ENCODE results near the gene FCHSD1.

The FCHSD1 gene

GRCh38 chr5:141681695-141682641, 30.8 kb upstream of the FCHSD1 start, which contains the start of gene ARAP3:
Gene ARAP3, minus strand, starts transcription at chr5:141682230. Its CDS starts 1,744 bp downstream, at chr5:141680486.
- H3K9ac ChIP-seq (ENCODE audit: low read depth, low read length) = peak within 1 kb of the TSS; percentile 78

GRCh38 chr5:141681295-141681694, 30.1 kb upstream of the FCHSD1 start:
- peaks cover 31% of the 10 kb centered on the region for H3K4me1 ChIP-seq (ENCODE audit: insufficient read depth, low read length)
- H3K9ac ChIP-seq (ENCODE audit: low read depth, low read length) = peak overlapping the region; percentile 78

More at GRCh38 chr5:141681695-141682641, 30.8 kb upstream of the FCHSD1 start, which contains the start of gene ARAP3:
- Histone ChIP-seq H3K36me3 (ENCODE audit: insufficient read depth, low read length) (peaks cover 3% of the 10 kb centered on the region; the same call in 1 of the 2 replicates), H3K4me1 (ENCODE audit: insufficient read depth, low read length) (peaks cover 34% of the 10 kb centered on the region), H3K9me3 (ENCODE audit: control insufficient read depth, insufficient read depth, low read length) (no peaks in the 10 kb centered on the region)

DNA sequence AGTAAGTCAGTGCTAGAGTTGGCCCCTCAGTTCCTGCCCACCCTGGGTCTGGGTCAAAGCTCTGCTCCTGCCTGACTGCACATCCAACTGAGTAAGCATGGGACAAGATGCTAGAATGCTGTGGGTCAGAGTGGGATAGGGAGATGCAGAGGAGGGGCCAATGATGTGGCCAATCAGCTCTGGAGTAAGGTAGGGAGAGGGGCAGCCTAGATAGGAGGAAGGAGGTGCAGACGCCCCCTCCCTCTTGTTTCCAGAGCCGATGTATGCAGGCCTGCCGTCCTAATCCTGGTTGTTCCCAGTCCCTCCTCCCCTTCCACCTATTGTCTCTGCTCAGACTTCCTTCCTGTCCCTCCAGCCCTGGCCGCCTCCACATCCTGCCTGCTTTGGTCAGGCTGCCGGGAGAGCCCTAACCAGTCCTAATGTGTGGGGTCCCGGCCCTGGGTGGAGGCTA, 29.6 kb upstream of the FCHSD1 start:
- Histone ChIP-seq H3K9ac (ENCODE audit: low read depth, low read length) (peak overlapping the region; percentile 78), H3K4me1 (ENCODE audit: insufficient read depth, low read length) (peaks cover 32% of the 10 kb centered on the region), H3K9me3 (ENCODE audit: control insufficient read depth, insufficient read depth, low read length) (no peaks in the 10 kb centered on the region), H3K36me3 (ENCODE audit: insufficient read depth, low read length) (peaks cover 3% of the 10 kb centered on the region)

More at GRCh38 chr5:141681295-141681694, 30.1 kb upstream of the FCHSD1 start:
- peaks cover 3% of the 10 kb centered on the region; the same call in 1 of the 2 replicates for H3K36me3 ChIP-seq (ENCODE audit: insufficient read depth, low read length)
- H3K9me3 ChIP-seq (ENCODE audit: control insufficient read depth, insufficient read depth, low read length) = no peaks in the 10 kb centered on the region

GRCh38 chr5:141680178-141680577, 29.0 kb upstream of the FCHSD1 start:
- peaks cover 3% of the 10 kb centered on the region for H3K36me3 ChIP-seq (ENCODE audit: insufficient read depth, low read length)
- peaks cover 31% of the 10 kb centered on the region for H3K4me1 ChIP-seq (ENCODE audit: insufficient read depth, low read length)
- H3K9me3 ChIP-seq (ENCODE audit: control insufficient read depth, insufficient read depth, low read length) = no peaks in the 10 kb centered on the region
- H3K9ac ChIP-seq (ENCODE audit: low read depth, low read length) = no peak overlapping the region

GRCh38 chr5:141677415-141677814, 26.2 kb upstream of the FCHSD1 start:
- no peak overlapping the region for H3K9ac ChIP-seq (ENCODE audit: low read depth, low read length)
- peaks cover 3% of the 10 kb centered on the region for H3K36me3 ChIP-seq (ENCODE audit: insufficient read depth, low read length)
- H3K4me1 ChIP-seq (ENCODE audit: insufficient read depth, low read length) = peaks cover 40% of the 10 kb centered on the region
- no peaks in the 10 kb centered on the region for H3K9me3 ChIP-seq (ENCODE audit: control insufficient read depth, insufficient read depth, low read length)

- Histone ChIP-seq H3K36me3 (ENCODE audit: insufficient read depth, low read length) (peaks cover 3% of the 10 kb centered on the region), H3K4me1 (ENCODE audit: insufficient read depth, low read length) (peaks cover 33% of the 10 kb centered on the region), H3K9me3 (ENCODE audit: control insufficient read depth, insufficient read depth, low read length) (no peaks in the 10 kb centered on the region), H3K9ac (ENCODE audit: low read depth, low read length) (no peak overlapping the region)
Observed at GRCh38 chr5:141675672-141676071, 24.5 kb upstream of the FCHSD1 start.

DNA sequence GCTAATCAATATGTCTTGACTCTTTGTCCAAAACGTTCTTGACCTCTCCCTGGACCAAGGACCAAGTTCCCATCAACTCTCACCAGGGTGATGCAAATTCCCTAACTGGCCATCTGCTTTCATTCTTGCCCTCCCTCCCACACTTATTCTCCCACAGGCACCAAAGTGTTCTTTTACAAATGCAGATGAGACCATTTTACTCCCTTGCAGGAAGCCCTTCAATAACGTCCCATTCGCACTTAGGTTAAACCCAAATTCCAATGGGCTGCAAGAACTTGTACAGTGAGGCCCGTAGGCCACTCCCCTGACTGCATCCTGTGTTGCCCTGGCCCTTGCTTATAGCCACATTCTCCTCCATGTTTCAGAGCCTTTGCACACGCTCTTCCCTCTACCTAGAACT, 23.5 kb upstream of the FCHSD1 start:
- H3K36me3 ChIP-seq (ENCODE audit: insufficient read depth, low read length) = peaks cover 3% of the 10 kb centered on the region
- H3K9ac ChIP-seq (ENCODE audit: low read depth, low read length) = no peak overlapping the region
- H3K4me1 ChIP-seq (ENCODE audit: insufficient read depth, low read length) = peaks cover 26% of the 10 kb centered on the region
- H3K9me3 ChIP-seq (ENCODE audit: control insufficient read depth, insufficient read depth, low read length) = no peaks in the 10 kb centered on the region

DNA sequence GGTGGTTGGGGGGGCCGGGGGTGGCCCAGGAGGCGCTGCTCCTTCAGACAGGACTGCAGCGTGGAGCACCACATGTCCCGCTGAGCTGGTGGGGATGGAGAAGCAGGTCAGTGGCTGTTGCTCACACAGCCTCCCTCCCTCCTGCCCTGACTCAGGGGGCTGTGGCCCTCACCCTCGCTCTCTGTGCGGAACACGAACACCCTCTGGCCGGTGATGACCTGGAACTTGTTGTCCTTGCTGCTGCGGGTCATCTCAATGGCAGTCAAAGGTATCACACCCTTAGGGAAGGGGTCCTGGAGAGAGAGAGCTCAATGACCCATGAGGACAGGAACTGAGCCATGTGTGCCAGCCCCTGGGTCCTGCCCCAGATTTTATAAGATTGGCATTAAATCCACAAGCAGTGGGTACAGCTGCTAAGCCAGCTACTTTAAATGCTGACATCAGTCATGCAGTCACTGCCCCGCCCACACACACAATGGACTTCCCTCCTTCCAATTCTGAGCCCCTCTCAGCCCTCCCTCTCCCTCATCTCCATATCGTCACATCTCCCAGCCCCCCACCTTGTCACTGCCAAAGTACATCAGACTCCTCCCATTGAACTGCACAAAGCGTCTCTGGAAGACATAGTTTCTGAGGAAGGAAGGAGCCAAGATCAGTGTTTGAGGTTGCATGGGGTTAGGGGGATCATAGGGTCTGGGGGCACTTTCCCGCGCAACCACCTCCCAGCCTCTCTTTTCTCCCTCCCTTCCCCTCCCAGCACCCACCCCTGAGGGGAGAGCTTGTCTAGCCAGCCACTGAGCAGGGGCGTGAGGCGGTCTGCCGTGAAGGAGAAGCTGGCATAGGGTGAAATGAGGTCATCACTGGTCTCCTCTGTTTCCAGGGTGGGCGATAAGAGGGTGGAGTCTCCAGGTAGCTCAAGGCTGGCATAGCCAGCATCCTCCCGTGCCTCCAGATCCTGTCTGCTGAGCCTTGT, 21.9 kb upstream of the FCHSD1 start:
- H3K9me3 ChIP-seq (ENCODE audit: control insufficient read depth, insufficient read depth, low read length) = no peaks in the 10 kb centered on the region
- peaks cover 26% of the 10 kb centered on the region for H3K4me1 ChIP-seq (ENCODE audit: insufficient read depth, low read length)
- no peak overlapping the region for H3K9ac ChIP-seq (ENCODE audit: low read depth, low read length)
- peaks cover 3% of the 10 kb centered on the region; the same call in 1 of the 2 replicates for H3K36me3 ChIP-seq (ENCODE audit: insufficient read depth, low read length)

GRCh38 chr5:141672071-141672840, 21.0 kb upstream of the FCHSD1 start:
- H3K9ac ChIP-seq (ENCODE audit: low read depth, low read length) = no peak overlapping the region
- peaks cover 3% of the 10 kb centered on the region; the same call in 1 of the 2 replicates for H3K36me3 ChIP-seq (ENCODE audit: insufficient read depth, low read length)
- no peaks in the 10 kb centered on the region for H3K9me3 ChIP-seq (ENCODE audit: control insufficient read depth, insufficient read depth, low read length)
- peaks cover 26% of the 10 kb centered on the region for H3K4me1 ChIP-seq (ENCODE audit: insufficient read depth, low read length)

DNA sequence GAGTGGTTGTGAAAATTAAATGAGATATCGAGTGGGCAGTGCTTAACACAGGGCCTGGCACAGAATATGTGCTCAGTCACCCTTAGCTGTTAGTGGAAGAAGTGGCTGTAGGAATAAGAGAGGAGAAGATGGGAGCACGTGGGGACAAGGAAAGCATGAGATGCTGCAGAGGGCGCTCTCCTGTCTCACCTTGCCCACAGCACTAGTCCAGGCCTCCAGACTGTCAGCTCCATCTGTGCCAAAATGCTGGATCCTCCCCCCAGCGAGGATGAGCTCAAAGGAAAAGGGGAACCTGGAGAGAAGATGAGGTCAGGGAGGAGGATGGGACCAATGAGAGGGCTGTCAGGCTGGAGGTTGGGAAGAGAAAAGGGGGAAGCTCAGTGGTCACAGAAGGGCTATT, 18.3 kb upstream of the FCHSD1 start:
- Histone ChIP-seq H3K9me3 (ENCODE audit: control insufficient read depth, insufficient read depth, low read length) (no peaks in the 10 kb centered on the region), H3K9ac (ENCODE audit: low read depth, low read length) (no peak overlapping the region), H3K4me1 (ENCODE audit: insufficient read depth, low read length) (peaks cover 18% of the 10 kb centered on the region; the same call in 1 of the 2 replicates), H3K36me3 (ENCODE audit: insufficient read depth, low read length) (0 out of 2 replicates have a peak, but pooled peaks cover 3% of the 10 kb centered on the region)

DNA sequence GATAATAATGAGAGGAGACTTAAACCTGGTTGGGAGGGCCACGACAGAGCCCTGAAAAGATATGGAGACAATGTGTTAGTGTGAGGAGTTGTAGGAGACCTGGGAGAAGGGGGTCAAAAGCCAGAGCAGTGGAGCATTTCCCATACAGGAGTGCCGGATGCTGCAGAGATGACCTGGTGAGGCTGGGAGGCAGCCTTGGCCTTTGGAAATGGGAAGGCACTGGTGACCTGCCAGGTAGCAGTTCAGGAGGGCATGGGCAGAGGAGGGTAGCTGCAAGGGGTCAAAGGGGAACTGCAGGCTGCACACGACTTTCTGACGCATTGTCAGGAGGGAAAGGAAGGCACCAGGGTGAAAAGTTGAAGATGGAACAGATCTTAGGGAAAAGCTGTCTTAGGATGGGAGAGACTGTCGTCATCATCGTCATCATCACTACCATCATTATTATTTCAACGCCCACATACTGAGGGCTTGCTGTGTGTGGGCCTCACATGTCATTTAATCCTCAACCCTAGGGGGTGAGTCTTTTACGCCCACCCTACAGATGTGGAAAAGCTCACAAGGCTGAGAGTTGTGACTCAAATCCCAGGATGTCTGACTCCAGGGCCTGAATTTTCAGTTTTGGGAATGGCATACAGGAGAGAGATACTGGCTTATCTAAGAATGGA, 17.5 kb upstream of the FCHSD1 start:
- H3K9ac ChIP-seq (ENCODE audit: low read depth, low read length) = no peak overlapping the region
- H3K9me3 ChIP-seq (ENCODE audit: control insufficient read depth, insufficient read depth, low read length) = no peaks in the 10 kb centered on the region
- 0 out of 2 replicates have a peak, but pooled peaks cover 3% of the 10 kb centered on the region for H3K36me3 ChIP-seq (ENCODE audit: insufficient read depth, low read length)
- peaks cover 13% of the 10 kb centered on the region; the same call in 1 of the 2 replicates for H3K4me1 ChIP-seq (ENCODE audit: insufficient read depth, low read length)

GRCh38 chr5:141665995-141666940, 15.1 kb upstream of the FCHSD1 start:
- Histone ChIP-seq H3K9ac (ENCODE audit: low read depth, low read length) (no peak overlapping the region), H3K9me3 (ENCODE audit: control insufficient read depth, insufficient read depth, low read length) (no peaks in the 10 kb centered on the region), H3K36me3 (ENCODE audit: insufficient read depth, low read length) (peaks cover 5% of the 10 kb centered on the region), H3K4me1 (ENCODE audit: insufficient read depth, low read length) (0 out of 2 replicates have a peak, but pooled peaks cover 3% of the 10 kb centered on the region)
